Epithelial cell of proximal tubule (primary cell): ENCODE data around the gene MYH7B. TPM values are rescaled to one million over a fixed set of nuclear protein-coding genes. Genes with fewer than 3 reads are reported as not detected.

Source experiments
- DNase-seq: peaks from one replicate; pipeline ENCODE4 v3.0.0-alpha.2; 2011; ENCODE audit warnings: low read depth
- H3K4me3 ChIP-seq: 2 replicates; pipeline ENCODE4 v1.5.1; 2011; ENCODE audit warnings: low read depth, mild to moderate bottlenecking, low read length
- CTCF ChIP-seq: conservative IDR thresholded peaks from 2 replicates; pipeline ENCODE4 v1.5.1; 2012; ENCODE audit warnings: low read depth, mild to moderate bottlenecking, low read length
- total RNA-seq: library from RNA; depleted of rRNA; stranded (reverse); fragments of >200 nt; gene quantifications from 2 replicates; pipeline ENCODE4 v1.2.3, GENCODE V29; 2015

MYH7B gene
- total RNA-seq, 1 donor from 2014 or later = not detected

DNA sequence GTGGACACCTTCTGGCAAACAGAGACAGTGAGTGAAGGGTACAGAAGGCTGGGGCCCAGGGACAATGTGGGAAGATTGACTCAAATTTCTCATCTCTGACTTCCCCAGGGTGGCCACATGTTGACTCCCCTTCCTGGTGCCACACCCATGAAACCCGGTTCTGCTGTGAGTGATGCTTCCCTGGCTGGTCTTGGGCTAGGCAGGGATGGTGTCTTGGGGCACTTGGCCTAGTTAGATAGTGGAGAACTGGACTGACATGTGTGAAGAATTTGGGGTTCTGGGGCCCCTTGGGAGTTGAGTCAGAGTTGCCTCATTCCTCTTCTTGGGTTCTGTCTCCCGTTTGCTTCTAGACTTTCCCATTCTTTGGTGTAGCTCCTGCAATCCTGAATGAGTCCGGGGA lies 34.2 kb upstream of the MYH7B start:
- DNase-seq = no peak
- TF ChIP-seq CTCF = no peak
- no peak overlapping the region for H3K4me3 ChIP-seq

DNA sequence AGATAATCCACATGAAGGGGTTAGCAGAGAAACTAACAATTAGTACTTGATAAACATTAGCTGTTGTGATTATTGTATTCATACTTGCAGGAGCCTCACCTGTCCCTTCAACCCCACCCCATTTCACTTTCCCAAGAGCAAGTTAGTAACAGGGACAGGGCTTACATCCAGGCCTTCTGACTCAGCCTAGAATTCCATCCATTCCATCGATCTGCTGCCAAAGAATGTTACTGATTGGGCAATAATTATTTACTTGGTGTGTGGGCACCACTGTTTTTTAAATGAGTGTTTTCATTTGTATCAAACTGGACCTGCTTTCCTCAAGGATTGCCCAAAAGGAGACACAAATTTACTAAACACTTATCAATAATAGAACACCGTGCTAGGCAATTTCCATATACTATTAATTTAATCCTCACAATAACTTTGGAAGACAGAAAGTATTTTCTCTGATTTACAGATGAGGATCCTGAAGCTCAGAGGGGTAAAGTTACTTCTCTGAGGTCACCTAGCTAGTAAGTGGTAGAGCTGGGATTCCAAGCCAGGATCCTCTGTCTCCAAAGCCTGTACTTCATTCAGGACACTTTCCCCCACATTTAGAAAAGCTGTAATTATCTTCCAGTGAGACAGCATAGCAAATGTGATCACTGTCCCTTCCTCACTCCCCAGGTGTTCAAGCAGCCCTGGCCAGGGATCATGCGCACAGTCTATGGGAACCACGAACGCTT lies 32.9 kb upstream of the MYH7B start:
- TF ChIP-seq CTCF = no peak
- peak; percentile 85 for DNase-seq
- no peak overlapping the region for H3K4me3 ChIP-seq

GRCh38 chr20:34923414-34923813 lies 32.3 kb upstream of the MYH7B start:
- H3K4me3 ChIP-seq = no peak overlapping the region
- no peak for DNase-seq
- no peak for TF ChIP-seq CTCF

DNA sequence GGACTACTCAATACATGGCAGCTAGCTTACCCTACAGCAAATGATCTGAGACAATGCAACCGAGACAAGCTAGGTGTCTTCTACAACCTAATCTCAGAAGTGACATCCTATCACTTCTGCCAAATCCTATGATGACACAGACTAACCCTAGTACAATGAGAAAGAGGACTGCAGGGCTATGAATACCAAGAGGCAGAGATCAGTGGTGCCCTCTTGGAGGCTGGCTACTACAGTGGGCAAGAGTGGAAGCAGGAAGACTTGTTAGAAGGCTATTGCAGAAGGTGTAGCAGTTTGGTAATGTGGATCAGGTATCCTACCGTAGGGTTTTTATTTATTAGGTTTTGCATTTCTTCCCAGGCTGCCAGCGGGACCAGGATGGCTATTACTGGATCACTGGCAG lies 30.3 kb upstream of the MYH7B start:
- no peak for TF ChIP-seq CTCF
- DNase-seq = no peak
- no peak overlapping the region for H3K4me3 ChIP-seq

GRCh38 chr20:34925981-34926380 lies 29.7 kb upstream of the MYH7B start:
- no peak overlapping the region for H3K4me3 ChIP-seq
- DNase-seq = no peak
- no peak for TF ChIP-seq CTCF

DNA sequence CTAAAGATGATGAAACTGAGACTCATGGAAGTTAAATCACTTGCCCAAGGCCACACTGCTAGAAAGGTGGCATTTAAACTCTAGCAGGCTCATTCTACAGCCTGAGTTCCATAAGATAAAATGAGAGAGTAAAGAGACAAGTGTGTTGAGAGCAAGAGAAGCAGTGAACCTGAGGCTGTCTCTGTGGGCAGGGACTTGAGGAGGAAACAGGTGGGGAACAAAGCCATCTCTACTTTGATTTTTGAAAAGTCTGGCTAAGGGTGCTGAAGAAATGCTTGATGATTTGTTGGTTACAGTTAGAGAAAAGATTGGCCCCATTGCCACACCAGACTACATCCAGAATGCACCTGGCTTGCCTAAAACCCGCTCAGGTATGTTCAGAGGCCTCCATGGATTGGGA lies 29.1 kb upstream of the MYH7B start:
- TF ChIP-seq CTCF = no peak
- no peak overlapping the region for H3K4me3 ChIP-seq
- DNase-seq = no peak

DNA sequence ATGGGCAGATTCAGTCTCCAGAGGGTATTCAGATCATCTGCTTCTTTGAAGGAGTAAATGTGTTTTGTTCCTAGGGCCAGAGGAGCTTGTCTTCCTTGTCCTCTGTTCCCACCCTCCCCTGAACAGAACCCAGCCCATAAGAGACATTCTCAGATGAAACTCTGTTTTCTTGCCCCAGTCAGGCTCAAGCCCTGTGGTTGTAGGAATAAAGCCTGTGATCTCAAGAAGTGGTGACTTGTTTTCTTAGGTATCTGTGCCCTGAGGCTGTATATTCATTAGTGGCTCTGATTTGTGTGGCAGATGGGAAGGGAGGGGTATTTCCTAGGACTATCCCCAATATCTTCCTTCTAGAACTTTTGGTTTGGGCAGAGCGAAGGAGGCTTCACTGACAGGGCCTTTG lies 27.9 kb upstream of the MYH7B start:
- H3K4me3 ChIP-seq = no peak overlapping the region
- DNase-seq = no peak
- no peak for TF ChIP-seq CTCF
